Caco-2 (cell line): ENCODE data around the gene FCAMR. TPM values are rescaled to one million over a fixed set of nuclear protein-coding genes. Genes with fewer than 3 reads are reported as not detected.

Experiments used
- BruUV-seq: library from RNA; stranded (reverse); fragments of 400-500 nt; replicated peaks from 2 replicates; lab custom pipeline; 2021; lab: Mats Ljungman, UMichigan
- CTCF ChIA-PET: fragments of 300-600 bp; sonication (Branson Sonifier 250); formaldehyde crosslinking; loops from one replicate; lab custom pipeline; 2022; ENCODE audit warnings: antibody characterized with exemption; lab: Charles Lee
- POLR2A ChIA-PET: fragments of 300-600 bp; sonication (Branson Sonifier 250); formaldehyde crosslinking; loops from one replicate; lab custom pipeline; 2022; ENCODE audit warnings: antibody characterized with exemption; lab: Charles Lee
- DNase-seq, 2 experiments: peaks; one replicate each; pipeline versions ENCODE4 v3.0.0 to v3.0.0-alpha.2; 2020 to 2022
- H3K27me3 ChIP-seq: replicated peaks from 2 replicates; pipeline ENCODE4 v1.6.0; 2011; ENCODE audit warnings: low read length; ENCODE audit not compliant: control insufficient read depth, insufficient read depth
- H3K36me3 ChIP-seq: 2 replicates; pipeline ENCODE4 v1.5.1; 2011; ENCODE audit warnings: low read length; ENCODE audit not compliant: control insufficient read depth, insufficient read depth
- H3K4me1 ChIP-seq: fragments of 250-450 bp; sonication (Bioruptor Pico); 2 replicates; pipeline ENCODE4 v1.5.1; 2020; ENCODE audit warnings: mild to moderate bottlenecking
- H3K4me3 ChIP-seq: 2 replicates; pipeline ENCODE4 v1.5.1; 2011; ENCODE audit warnings: low read depth, mild to moderate bottlenecking, control low read depth, low read length
- H3K9me3 ChIP-seq: fragments of 250-450 bp; sonication (Bioruptor Pico); 2 replicates; pipeline ENCODE4 v1.5.1; 2020; ENCODE audit warnings: mild to moderate bottlenecking, moderate library complexity
- H3K27ac Mint-ChIP-seq: one replicate; pipeline ENCODE4 v1.8.0; 2022; ENCODE audit warnings: mixed read lengths; ENCODE audit not compliant: unreplicated experiment
- H3K27me3 Mint-ChIP-seq: one replicate; pipeline ENCODE4 v1.8.0; 2022; ENCODE audit warnings: mixed read lengths; ENCODE audit not compliant: insufficient read depth, unreplicated experiment
- H3K36me3 Mint-ChIP-seq: one replicate; pipeline ENCODE4 v1.8.0; 2022; ENCODE audit warnings: mild to moderate bottlenecking, mixed read lengths; ENCODE audit not compliant: insufficient read depth, unreplicated experiment
- H3K4me1 Mint-ChIP-seq: one replicate; pipeline ENCODE4 v1.8.0; 2022; ENCODE audit warnings: low read depth, mixed read lengths; ENCODE audit not compliant: unreplicated experiment
- H3K4me3 Mint-ChIP-seq: one replicate; pipeline ENCODE4 v1.8.0; 2022; ENCODE audit warnings: mild to moderate bottlenecking, moderate library complexity, mixed read lengths; ENCODE audit not compliant: unreplicated experiment
- H3K9me3 Mint-ChIP-seq: one replicate; pipeline ENCODE4 v1.8.0; 2022; ENCODE audit warnings: mixed read lengths; ENCODE audit not compliant: unreplicated experiment
- CTCF ChIP-seq, 2 experiments: fragments of 200-600 bp in 1 of 2; IDR thresholded peaks; 1 replicate in 1 of 2; 2 replicates in 1 of 2; pipeline versions ENCODE4 v1.5.1 to v1.8.0; 2011 to 2022; ENCODE audit warnings: antibody characterized with exemption in 1 of 2, control low read depth in 1 of 2, inconsistent platforms in 1 of 2, low read depth in 1 of 2, low read length in 1 of 2, mild to moderate bottlenecking in 1 of 2, moderate library complexity in 1 of 2; ENCODE audit not compliant: insufficient read depth in 1 of 2, severe bottlenecking in 1 of 2, unreplicated experiment in 1 of 2
- intact Hi-C: fragments of 100-400 bp; cut with micrococcal nuclease; formaldehyde crosslinking; loops from one replicate; pipeline ENCODE4 v1.10.0; 2022; ENCODE audit not compliant: unreplicated experiment
- total RNA-seq: library from RNA; stranded (reverse); gene quantifications from 2 replicates; pipeline ENCODE4 v1.2.3, GENCODE V29; 2022

The FCAMR gene
- total RNA-seq, 1 experiment from 2014 or later: 0.18 TPM

DNA sequence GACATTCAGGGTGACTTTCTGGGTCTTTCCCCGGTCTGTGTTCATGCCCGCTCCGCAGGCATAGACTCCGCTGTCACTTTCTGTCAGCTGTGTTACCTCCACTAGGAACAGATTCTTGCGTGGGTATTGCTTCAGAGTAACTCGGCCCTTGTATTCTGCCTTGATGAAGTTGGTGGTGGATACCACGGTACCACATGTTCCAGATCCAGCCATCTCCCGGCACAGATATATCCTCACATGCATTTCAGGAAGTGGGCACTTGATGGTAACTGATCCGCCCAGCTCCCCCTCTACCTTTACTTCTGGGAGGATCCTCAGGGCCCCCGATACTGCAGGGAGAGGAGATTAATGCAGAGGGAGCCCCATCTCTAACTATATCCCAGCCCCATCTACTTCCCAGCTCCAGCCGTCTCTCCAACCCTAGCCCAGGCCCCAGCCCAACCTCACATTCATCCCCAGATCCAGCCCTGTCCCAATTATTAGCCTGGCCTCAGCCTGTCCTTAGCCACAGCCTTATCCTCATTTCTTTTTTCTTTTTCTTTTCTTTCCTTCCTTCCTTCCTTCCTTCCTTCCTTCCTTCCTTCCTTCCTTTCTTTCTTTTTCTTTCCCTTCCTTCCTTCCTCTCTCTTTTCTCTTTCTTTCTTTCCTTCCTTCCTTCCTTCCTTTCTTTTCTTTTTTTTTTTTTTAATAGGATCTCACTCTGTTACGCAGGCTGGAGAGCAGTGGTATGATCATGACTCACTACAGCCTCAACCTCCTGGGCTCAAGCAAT, 56.3 kb downstream of the FCAMR start:
- H3K27ac Mint-ChIP-seq: no peak overlapping the region
- Histone ChIP-seq H3K4me3 (no peak overlapping the region), H3K4me1 (0 out of 2 replicates have a peak, but pooled peaks cover 3% of the 10 kb centered on the region), H3K27me3 (peaks cover 2% of the 10 kb centered on the region; the same call in 1 of the 2 replicates), H3K9me3 (no peaks in the 10 kb centered on the region), H3K36me3 (no peaks in the 10 kb centered on the region)
- no peaks in the 10 kb centered on the region for H3K36me3 Mint-ChIP-seq
- H3K9me3 Mint-ChIP-seq: no peaks in the 10 kb centered on the region
- ChIA-PET POLR2A (no interaction called here), CTCF (interaction anchor here (2.0 kb wide), 1 partner anchor 279 kb away, joined by 9 read pairs; the partner anchor contains the start of gene DYRK3)
- no peak for TF ChIP-seq CTCF (IDR thresholded peaks at IDR 0.05; ENCODE audit: insufficient read depth in 1 of 2, low read depth in 1 of 2, low read length in 1 of 2, severe bottlenecking in 1 of 2, unreplicated experiment in 1 of 2)
- BruUV-seq: no TSS peak
- intact Hi-C loops: loop anchor here (5.0 kb wide), 2 partner anchors 47 to 62 kb away; partner anchors contain the start of gene IL20
- H3K4me3 Mint-ChIP-seq: no peak overlapping the region
- peaks cover 12% of the 10 kb centered on the region for H3K27me3 Mint-ChIP-seq
- no peak for DNase-seq
- H3K4me1 Mint-ChIP-seq: peaks cover 2% of the 10 kb centered on the region

- H3K4me3 ChIP-seq: no peak overlapping the region
- peaks cover 2% of the 10 kb centered on the region; the same call in 1 of the 2 replicates for H3K27me3 ChIP-seq
- Mint-ChIP-seq H3K27me3 (peaks cover 20% of the 10 kb centered on the region), H3K36me3 (no peaks in the 10 kb centered on the region), H3K27ac (no peak overlapping the region), H3K4me3 (no peak overlapping the region), H3K4me1 (peaks cover 12% of the 10 kb centered on the region), H3K9me3 (no peaks in the 10 kb centered on the region)
- H3K9me3 ChIP-seq: no peaks in the 10 kb centered on the region
- POLR2A ChIA-PET: no interaction called here
- no TSS peak for BruUV-seq
- intact Hi-C loops: loop anchor here (1.0 to 5.0 kb wide), 7 partner anchors 45 to 281 kb away; partner anchors contain the start of gene IL20
- H3K4me1 ChIP-seq: 0 out of 2 replicates have a peak, but pooled peaks cover 3% of the 10 kb centered on the region
- no peaks in the 10 kb centered on the region for H3K36me3 ChIP-seq
- CTCF ChIA-PET: interaction anchor here (0.6 to 2.7 kb wide), 44 partner anchors 11 to 1317 kb away, joined by 3 to 68 read pairs (median 4); partner anchors contain the start of genes C1orf116, DYRK3 and IL24
- peak; percentile 75 to 81 for TF ChIP-seq CTCF (IDR thresholded peaks at IDR 0.05; ENCODE audit: insufficient read depth in 1 of 2, low read depth in 1 of 2, low read length in 1 of 2, severe bottlenecking in 1 of 2, unreplicated experiment in 1 of 2)
- DNase-seq: peak; percentile 82 to 83
These were observed 57.7 kb downstream of the FCAMR start for GRCh38 chr1:206912445-206913095.
